Endodermal cell (in vitro differentiated cells): ENCODE results near the gene IGFBP2. TPM values are rescaled to one million over a fixed set of nuclear protein-coding genes. Genes with fewer than 3 reads are reported as not detected.

Source experiments
- DNase-seq: peaks from one replicate; pipeline ENCODE4 v3.0.0-alpha.2; 2017
- H3K27ac ChIP-seq: 2 replicates; pipeline ENCODE4 v1.5.1; 2013; ENCODE audit warnings: mild to moderate bottlenecking, low read depth, low read length, moderate library complexity
- H3K27me3 ChIP-seq: 2 replicates; pipeline ENCODE4 v1.6.1; 2013; ENCODE audit warnings: mild to moderate bottlenecking, low read length, moderate library complexity; ENCODE audit not compliant: insufficient read depth, control insufficient read depth, poor library complexity, severe bottlenecking
- H3K36me3 ChIP-seq: 2 replicates; pipeline ENCODE4 v1.7.0; 2013; ENCODE audit warnings: mild to moderate bottlenecking, low read length, moderate library complexity; ENCODE audit not compliant: control insufficient read depth, insufficient read depth
- H3K4me1 ChIP-seq: one replicate; pipeline ENCODE4 v1.7.0; 2013; ENCODE audit warnings: low read length; ENCODE audit not compliant: control insufficient read depth, insufficient read depth
- H3K4me3 ChIP-seq: 2 replicates; pipeline ENCODE4 v1.5.1; 2013; ENCODE audit warnings: mild to moderate bottlenecking, low read length, moderate library complexity
- H3K9ac ChIP-seq: 2 replicates; pipeline ENCODE4 v1.6.1; 2013; ENCODE audit warnings: mild to moderate bottlenecking, low read length, moderate library complexity; ENCODE audit not compliant: poor library complexity, severe bottlenecking; ENCODE audit errors: extremely low read depth
- H3K9me3 ChIP-seq: 2 replicates; pipeline ENCODE4 v1.6.1; 2013; ENCODE audit warnings: mild to moderate bottlenecking, low read length, moderate library complexity; ENCODE audit not compliant: control insufficient read depth
- H3K27ac Mint-ChIP-seq: 2 replicates; pipeline ENCODE4 v1.8.0; 2020; ENCODE audit warnings: mixed read lengths
- H3K27me3 Mint-ChIP-seq: 2 replicates; pipeline ENCODE4 v1.8.0; 2021; ENCODE audit warnings: mild to moderate bottlenecking, mixed read lengths; ENCODE audit not compliant: insufficient read depth
- H3K36me3 Mint-ChIP-seq: 2 replicates; pipeline ENCODE4 v1.8.0; 2020; ENCODE audit warnings: low read depth, mixed read lengths
- H3K4me1 Mint-ChIP-seq: 2 replicates; pipeline ENCODE4 v1.8.0; 2020; ENCODE audit warnings: mixed read lengths
- H3K4me3 Mint-ChIP-seq: 2 replicates; pipeline ENCODE4 v1.8.0; 2020; ENCODE audit warnings: mild to moderate bottlenecking, moderate library complexity, mixed read lengths
- H3K9me3 Mint-ChIP-seq: 2 replicates; pipeline ENCODE4 v1.8.0; 2020; ENCODE audit warnings: mild to moderate bottlenecking, mixed read lengths
- CTCF ChIP-seq: fragments of 200-600 bp; sonication (generic); conservative IDR thresholded peaks from 2 replicates; pipeline ENCODE4 v1.5.0; 2021; ENCODE audit warnings: antibody characterized with exemption, mild to moderate bottlenecking
- WGBS, 2 experiments: methylation state at CpG; one replicate each; pipeline versions ENCODE4 v1.1.5 to v1.1.7; 2013; ENCODE audit warnings: missing lambda C conversion rate in 2 of 2, mixed read lengths in 1 of 2; ENCODE audit not compliant: insufficient coverage in 1 of 2, insufficient read length in 1 of 2; 5-methylcytosine and 5-hydroxymethylcytosine counted together
- total RNA-seq, 2 donors: library from RNA; stranded (reverse); fragmentation: NEBNext Ultra II Directional in 1 of 2; extraction: Animal tissue kit (Norgen Biotek cat#: 25700) in 1 of 2; gene quantifications; 2 replicates in 1 of 2; 3 replicates in 1 of 2; pipeline ENCODE4 v1.2.1, GENCODE V29; 2021

Gene IGFBP2
- total RNA-seq, 2 donors from 2014 or later, result 80.8 to 313 TPM

- peaks cover 2% of the 10 kb centered on the region for H3K27me3 Mint-ChIP-seq
- no peaks in the 10 kb centered on the region for H3K9me3 ChIP-seq
- 93% methylated on average over 5 of the region's 5 CpGs; no CpG with 5 or more reads in 1 of the 2 experiments for WGBS, 2 experiments
- H3K27ac ChIP-seq, result no peak overlapping the region
- peaks cover 9% of the 10 kb centered on the region for H3K4me1 ChIP-seq
- DNase-seq, result no peak
- H3K27ac Mint-ChIP-seq, result no peak overlapping the region
- H3K36me3 Mint-ChIP-seq, result no peaks in the 10 kb centered on the region
- H3K4me3 ChIP-seq, result no peak overlapping the region
- no peak overlapping the region for H3K4me3 Mint-ChIP-seq
- TF ChIP-seq CTCF, result no peak
- H3K27me3 ChIP-seq, result no peaks in the 10 kb centered on the region
- H3K36me3 ChIP-seq, result no peaks in the 10 kb centered on the region
- H3K9ac ChIP-seq, result no peak overlapping the region
- peaks cover 20% of the 10 kb centered on the region for H3K4me1 Mint-ChIP-seq
- H3K9me3 Mint-ChIP-seq, result no peaks in the 10 kb centered on the region
Measured at GRCh38 chr2:216608525-216608924, 24.7 kb upstream of the IGFBP2 start.

GRCh38 chr2:216615298-216616082 lies 17.7 kb upstream of the IGFBP2 start:
- H3K9ac ChIP-seq, result no peak overlapping the region
- Mint-ChIP-seq H3K4me3 (no peak overlapping the region), H3K27ac (no peak overlapping the region), H3K27me3 (no peaks in the 10 kb centered on the region), H3K9me3 (no peaks in the 10 kb centered on the region), H3K36me3 (no peaks in the 10 kb centered on the region), H3K4me1 (peaks cover 33% of the 10 kb centered on the region)
- H3K27me3 ChIP-seq, result no peaks in the 10 kb centered on the region
- no peaks in the 10 kb centered on the region for H3K9me3 ChIP-seq
- no peak for DNase-seq
- no peak for TF ChIP-seq CTCF
- no peaks in the 10 kb centered on the region for H3K36me3 ChIP-seq
- H3K4me1 ChIP-seq, result peaks cover 14% of the 10 kb centered on the region
- H3K27ac ChIP-seq, result no peak overlapping the region
- H3K4me3 ChIP-seq, result no peak overlapping the region
- 84 to 88% methylated on average over 7 of the region's 7 CpGs for WGBS, 2 experiments

- no peaks in the 10 kb centered on the region for H3K9me3 ChIP-seq
- Mint-ChIP-seq H3K27me3 (no peaks in the 10 kb centered on the region), H3K36me3 (no peaks in the 10 kb centered on the region), H3K9me3 (no peaks in the 10 kb centered on the region), H3K27ac (no peak overlapping the region), H3K4me3 (no peak overlapping the region), H3K4me1 (peaks cover 33% of the 10 kb centered on the region)
- no peak overlapping the region for H3K4me3 ChIP-seq
- 88% methylated on average over 1 to 3 of the region's 3 CpGs for WGBS, 2 experiments
- no peak for DNase-seq
- H3K27me3 ChIP-seq, result no peaks in the 10 kb centered on the region
- no peak overlapping the region for H3K27ac ChIP-seq
- no peak overlapping the region for H3K9ac ChIP-seq
- H3K4me1 ChIP-seq, result peaks cover 14% of the 10 kb centered on the region
- H3K36me3 ChIP-seq, result no peaks in the 10 kb centered on the region
- TF ChIP-seq CTCF, result no peak
Measured at GRCh38 chr2:216616083-216616678, 17.0 kb upstream of the IGFBP2 start.
